Skin of body (tissue), 2 donors: ENCODE measurements around the gene CALD1. TPM values are rescaled to one million over a fixed set of nuclear protein-coding genes. Genes with fewer than 3 reads are reported as not detected.

Experiments
- DNase-seq: peaks from one replicate; lab custom pipeline; 2025; lab: John Stamatoyannopoulos, UW
- total RNA-seq: library from RNA; depleted of rRNA; stranded (reverse); fragments of >200 nt; gene quantifications from one replicate; pipeline ENCODE4 v1.2.3, GENCODE V29; 2014

Gene CALD1
- total RNA-seq, 1 donor from 2014 or later, result 196 TPM

- DNase-seq, result no peak
These were observed 46.2 kb downstream of the CALD1 start for GRCh38 chr7:134825666-134826065.

- peak; percentile 18 for DNase-seq
These were observed 46.7 kb downstream of the CALD1 start for GRCh38 chr7:134826105-134826504.

DNA sequence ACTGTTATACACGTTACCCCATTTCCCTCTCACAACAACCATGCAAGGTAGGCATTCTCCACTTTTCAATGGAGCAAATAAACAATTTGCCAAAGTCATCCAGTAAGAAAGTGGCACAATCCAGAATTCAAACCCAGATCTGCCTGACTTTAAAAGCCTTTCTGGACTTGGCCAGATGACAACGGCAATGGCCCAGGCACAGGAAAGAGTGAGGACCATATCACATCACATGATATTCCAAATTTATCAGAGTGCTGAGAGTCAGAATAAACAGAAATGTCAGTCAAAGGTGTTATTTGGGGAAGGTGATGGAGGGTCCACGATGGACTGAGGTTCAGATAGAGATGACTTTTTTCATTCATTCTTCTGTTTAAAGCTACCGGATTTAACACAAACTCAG lies 48.0 kb downstream of the CALD1 start:
- DNase-seq, result no peak

GRCh38 chr7:134827889-134828288 lies 48.5 kb downstream of the CALD1 start:
- no peak for DNase-seq

DNA sequence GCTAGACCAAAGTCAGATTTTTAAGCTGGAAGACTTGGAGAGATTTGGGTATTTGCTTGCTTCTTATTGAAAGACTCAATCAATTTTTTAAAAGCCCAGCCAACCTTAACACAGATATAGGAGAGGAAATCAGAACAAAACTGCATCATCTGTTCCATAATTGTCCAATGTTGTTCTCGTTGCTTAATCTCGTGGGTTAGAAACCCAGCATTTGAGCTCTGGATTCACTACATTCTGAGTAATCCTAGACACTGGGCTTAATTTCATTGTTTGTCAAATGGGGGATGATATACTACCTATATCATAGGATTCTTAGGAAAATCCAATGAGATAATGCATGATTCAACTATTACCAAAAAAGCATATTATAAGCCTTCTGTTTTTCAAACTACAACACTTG lies 48.9 kb downstream of the CALD1 start:
- DNase-seq, result no peak

DNA sequence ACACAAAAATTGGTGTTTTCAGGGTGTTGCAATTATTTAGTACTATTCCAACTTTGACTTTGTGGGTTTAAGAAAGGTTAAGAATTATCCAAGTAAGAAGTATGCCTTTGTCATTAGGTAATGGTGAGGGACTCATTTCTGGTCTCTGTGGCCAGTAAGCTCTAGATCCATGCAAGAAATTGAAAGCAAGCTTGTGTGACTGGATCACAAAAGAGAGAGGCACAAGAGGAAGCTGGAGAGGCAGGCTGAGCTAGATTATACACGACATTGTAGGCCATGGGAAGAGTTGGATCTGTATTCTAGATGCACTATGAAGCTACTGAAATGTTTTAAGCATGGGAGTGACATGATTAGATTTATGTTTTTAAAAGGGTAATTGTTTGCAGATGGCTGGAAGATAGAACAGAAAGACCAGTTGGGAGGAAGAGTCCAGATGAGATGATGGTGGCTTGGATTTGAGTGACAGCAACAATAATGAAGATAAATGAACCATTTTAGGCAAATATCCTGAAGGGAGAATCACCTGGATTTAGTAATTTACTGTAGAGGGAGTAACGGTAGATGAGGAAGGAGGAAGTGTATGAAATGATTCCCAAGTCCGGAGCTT lies 50.0 kb downstream of the CALD1 start:
- DNase-seq, result no peak

DNA sequence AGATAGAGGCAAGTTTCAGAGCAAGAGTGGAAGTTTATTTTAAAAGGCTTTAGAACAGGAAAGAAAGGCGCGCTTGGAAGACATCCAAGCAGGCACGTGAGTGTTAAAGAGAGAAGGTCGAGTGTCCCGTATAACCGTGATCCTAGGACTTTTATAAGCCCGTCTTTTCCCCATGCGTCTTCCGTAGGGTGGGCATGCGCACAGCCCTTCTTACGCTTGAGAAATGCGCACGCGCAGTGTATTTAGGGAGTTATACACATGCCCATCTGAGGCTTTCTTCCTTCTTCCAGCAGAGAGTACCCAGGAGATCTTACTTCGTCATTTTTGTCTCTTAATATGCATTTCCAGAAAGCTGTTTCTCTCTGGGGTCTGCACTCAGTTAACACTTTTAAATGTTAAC lies 52.4 kb downstream of the CALD1 start:
- no peak for DNase-seq

DNA sequence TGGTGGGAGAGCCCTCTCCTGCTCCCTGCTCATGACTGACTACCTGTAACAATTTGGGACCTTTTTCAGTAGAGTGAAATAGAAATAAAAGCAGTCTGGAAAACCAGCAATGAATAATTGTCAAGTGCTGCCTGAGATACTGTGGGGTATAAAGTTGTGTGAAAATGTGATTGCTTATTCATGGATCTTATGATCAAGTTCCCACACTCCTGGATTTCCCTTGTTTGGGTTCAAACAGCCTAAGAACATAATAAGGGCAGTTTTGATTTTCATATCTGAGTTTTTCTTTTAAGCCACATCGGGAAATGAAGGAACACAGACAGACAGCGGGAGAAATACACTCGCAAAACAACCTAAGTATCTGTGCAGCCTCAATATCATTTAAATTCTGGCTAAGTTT lies 52.9 kb downstream of the CALD1 start:
- no peak for DNase-seq

GRCh38 chr7:134834689-134835462 lies 55.4 kb downstream of the CALD1 start:
- DNase-seq, result no peak

DNA sequence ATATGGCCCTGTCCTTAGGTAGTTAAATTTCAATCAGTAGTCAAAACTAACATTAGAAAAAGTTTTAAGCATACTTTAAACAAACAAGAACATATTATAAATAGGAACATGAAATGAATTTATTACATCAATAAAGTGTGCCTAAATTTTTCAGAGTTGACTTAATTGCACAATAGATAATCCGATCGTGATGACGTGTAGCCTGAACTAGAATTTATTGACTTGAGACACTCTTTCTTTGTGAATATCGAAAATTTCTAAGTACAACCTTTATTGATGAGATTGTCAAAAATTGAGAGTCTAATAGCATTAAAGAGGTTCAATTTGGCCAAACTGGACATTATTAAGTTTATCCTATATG lies 56.0 kb downstream of the CALD1 start:
- DNase-seq, result no peak

GRCh38 chr7:134836447-134836846 lies 57.0 kb downstream of the CALD1 start:
- no peak for DNase-seq

- DNase-seq, result no peak
These were observed 59.9 kb downstream of the CALD1 start for GRCh38 chr7:134839298-134839697.

- no peak for DNase-seq
These were observed 62.6 kb downstream of the CALD1 start for GRCh38 chr7:134842062-134842461.

GRCh38 chr7:134842886-134843430 lies 63.5 kb downstream of the CALD1 start:
- no peak for DNase-seq

GRCh38 chr7:134844200-134844599 lies 64.8 kb downstream of the CALD1 start:
- DNase-seq, result no peak

- DNase-seq, result no peak
These were observed 66.0 kb downstream of the CALD1 start for GRCh38 chr7:134845461-134845860.

DNA sequence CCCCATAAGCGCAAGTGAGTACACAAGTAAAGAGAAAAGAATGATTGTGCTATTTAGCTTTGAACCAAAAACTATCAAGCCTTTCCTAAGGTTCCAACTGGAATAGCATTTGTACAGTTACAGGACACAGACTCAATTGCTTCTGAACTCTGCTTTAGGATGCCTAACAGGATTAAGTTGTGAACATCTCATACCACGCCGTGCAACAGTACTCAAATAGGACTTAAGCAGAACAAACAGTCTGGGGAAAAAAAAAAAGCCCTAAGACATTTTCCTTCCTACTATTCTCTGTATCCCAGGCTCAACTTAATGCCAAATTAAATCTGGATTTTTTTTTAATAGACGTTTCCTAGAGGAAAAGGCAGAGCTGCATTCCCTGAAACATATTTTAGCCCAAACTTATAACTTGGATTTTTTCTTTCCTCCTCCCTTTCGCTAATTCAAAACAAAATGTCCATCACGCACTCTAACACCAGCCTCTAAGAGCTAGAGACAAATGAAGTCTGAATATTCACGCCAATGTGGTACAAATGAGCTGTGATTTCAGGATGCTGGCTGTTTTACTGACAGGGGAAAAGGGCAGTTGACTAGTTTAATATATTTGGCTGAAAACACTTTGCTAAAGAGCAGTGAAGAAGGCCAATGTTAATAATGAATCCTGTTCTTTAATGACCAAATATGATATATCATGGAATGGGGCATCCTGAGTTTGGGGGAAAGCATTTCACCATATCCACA lies 68.6 kb downstream of the CALD1 start:
- DNase-seq, result no peak

- no peak for DNase-seq
These were observed 70.6 kb downstream of the CALD1 start for GRCh38 chr7:134850066-134850465.

GRCh38 chr7:134851141-134851540 lies 71.7 kb downstream of the CALD1 start:
- no peak for DNase-seq

GRCh38 chr7:134852625-134853024 lies 73.2 kb downstream of the CALD1 start:
- no peak for DNase-seq

GRCh38 chr7:134854816-134855215 lies 75.4 kb downstream of the CALD1 start:
- DNase-seq, result peak; percentile 58

DNA sequence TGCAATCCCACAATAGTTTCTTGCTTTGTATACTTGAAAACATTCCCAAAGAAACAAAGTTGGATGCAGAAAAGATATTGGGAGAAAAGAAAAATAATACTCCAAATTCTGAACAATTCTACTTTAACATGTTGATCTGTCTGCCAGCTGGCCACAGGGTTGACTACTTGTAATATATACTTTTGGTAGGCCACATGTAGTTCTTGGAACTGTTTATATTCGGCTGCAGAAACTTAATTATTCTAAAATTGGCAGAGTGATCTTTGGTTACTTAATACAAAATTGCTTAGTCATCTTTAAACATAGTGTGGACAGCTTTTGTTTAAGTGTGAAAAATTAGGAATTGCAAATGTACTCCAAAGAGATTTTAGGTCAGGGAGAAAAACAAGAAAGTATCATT lies 76.0 kb downstream of the CALD1 start:
- peak; percentile 80 for DNase-seq
